Left lobe of liver (tissue), 1 donor: ENCODE results near the gene GSG1. TPM values are rescaled to one million over a fixed set of nuclear protein-coding genes. Genes with fewer than 3 reads are reported as not detected.

ENCODE experiments used
- total RNA-seq: library from RNA; stranded (reverse); gene quantifications from one replicate; pipeline ENCODE4 v1.2.1, GENCODE V29; 2021
- donor health status: DM: no; HTN: yes; CAD: no.

GSG1 gene
- total RNA-seq, 1 donor from 2014 or later: not detected

Other genes with a start within 250 kb of the GSG1 start
- gene GPRC5A, start 212.1 kb downstream of the GSG1 start, total RNA-seq: 0.73 TPM
- not detected for gene GPRC5D, start 151.5 kb downstream of the GSG1 start, total RNA-seq
- gene HEBP1, start 103.4 kb downstream of the GSG1 start, total RNA-seq: 86.6 TPM
- gene FAM234B, start 59.3 kb downstream of the GSG1 start, total RNA-seq: 4.4 TPM
- gene EMP1, start 93.1 kb upstream of the GSG1 start, total RNA-seq: 11.6 TPM